GM18868 (cell line): ENCODE results near the gene ZNF205.
"Not testable (repeated sequence)": the region's sequence is repeated elsewhere in the genome, so short reads cannot be mapped to it uniquely, and the experiment has no call there.

Experiments used
- ATAC-seq: cut with Tn5 transposase; IDR thresholded peaks from one replicate; pipeline ENCODE4 v1.9.1; 2021; ENCODE audit warnings: mild to moderate bottlenecking, moderate library complexity; ENCODE audit not compliant: unreplicated experiment

The ZNF205 gene

DNA sequence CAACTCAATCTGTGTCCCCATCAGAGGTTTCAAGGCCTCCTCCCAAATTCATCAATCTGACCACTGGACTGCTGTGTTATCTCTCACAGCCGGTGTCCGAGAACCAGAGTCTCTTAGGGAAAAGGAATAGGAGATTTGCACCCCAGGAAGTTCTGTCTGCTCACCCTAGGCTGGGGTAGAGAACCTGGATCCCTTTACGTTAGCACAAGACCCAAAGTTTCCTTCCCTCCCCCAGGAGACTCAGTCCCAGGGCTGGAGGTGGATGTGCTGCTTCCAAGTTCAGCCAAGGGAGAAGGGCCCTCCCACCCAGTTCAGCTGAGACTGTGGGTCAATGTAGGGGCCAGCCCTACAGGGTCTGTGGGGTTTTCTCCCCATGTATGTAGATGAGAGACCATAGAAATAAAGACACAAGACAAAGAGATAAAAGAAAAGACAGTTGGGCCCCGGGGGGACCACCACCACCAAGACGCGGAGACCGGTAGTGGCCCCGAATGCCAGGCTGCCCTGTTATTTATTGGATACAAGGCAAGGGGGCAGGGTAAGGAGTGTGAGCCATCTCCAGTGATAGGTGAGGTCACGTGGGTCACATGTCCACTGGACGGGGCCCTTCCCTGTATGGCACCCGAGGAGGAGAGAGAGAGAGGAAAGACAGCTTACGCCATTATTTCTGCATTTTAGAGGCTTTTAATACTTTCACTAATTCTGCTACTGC lies 52.9 kb downstream of the ZNF205 start:
- no peak for ATAC-seq

GRCh38 chr16:3166505-3166886 lies 54.1 kb downstream of the ZNF205 start:
- no peak for ATAC-seq

DNA sequence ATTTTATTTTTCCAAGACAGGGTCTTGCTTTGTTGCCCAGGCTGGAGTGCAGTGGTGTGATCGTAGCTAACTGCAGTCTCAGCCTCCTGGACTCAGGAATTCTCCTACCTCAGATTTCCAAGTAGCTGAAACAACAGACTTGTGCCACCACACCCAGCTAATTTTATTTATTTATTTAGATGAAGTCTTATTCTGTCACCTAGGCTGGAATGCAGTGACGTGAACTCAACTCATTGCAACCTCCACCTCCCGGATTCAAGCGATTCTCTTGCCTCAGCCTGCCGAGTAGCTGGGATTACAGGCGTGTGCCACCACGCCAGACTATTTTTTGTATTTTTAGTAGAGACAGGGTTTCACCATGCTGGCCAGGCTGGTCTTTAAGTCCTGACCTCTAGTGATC lies 56.3 kb downstream of the ZNF205 start:
- not testable (repeated sequence) for ATAC-seq
